ENCODE results near the gene KHNYN.
"Not testable (repeated sequence)": the region's sequence is repeated elsewhere in the genome, so short reads cannot be mapped to it uniquely, and the experiment has no call there.

Gene KHNYN

GRCh38 chr14:24429395-24430142 lies at the start of gene KHNYN, which contains the start of gene CBLN3:
Gene KHNYN (plus strand): TSS chr14:24429954. CDS start chr14:24430731, 777 bp downstream.
Gene CBLN3 (minus strand): TSS chr14:24429668. CDS start chr14:24429054, 614 bp downstream.
- peak; percentile 78 to 87 for DNase-seq (ENCODE audit: low read depth in 2 of 2)

- DNase-seq (ENCODE audit: low read depth in 2 of 2) = no peak
Measured at GRCh38 chr14:24381363-24382063, 48.2 kb upstream of the KHNYN start.

- no peak for DNase-seq (ENCODE audit: low read depth in 2 of 2)
Measured at GRCh38 chr14:24382064-24382371, 47.7 kb upstream of the KHNYN start.

DNA sequence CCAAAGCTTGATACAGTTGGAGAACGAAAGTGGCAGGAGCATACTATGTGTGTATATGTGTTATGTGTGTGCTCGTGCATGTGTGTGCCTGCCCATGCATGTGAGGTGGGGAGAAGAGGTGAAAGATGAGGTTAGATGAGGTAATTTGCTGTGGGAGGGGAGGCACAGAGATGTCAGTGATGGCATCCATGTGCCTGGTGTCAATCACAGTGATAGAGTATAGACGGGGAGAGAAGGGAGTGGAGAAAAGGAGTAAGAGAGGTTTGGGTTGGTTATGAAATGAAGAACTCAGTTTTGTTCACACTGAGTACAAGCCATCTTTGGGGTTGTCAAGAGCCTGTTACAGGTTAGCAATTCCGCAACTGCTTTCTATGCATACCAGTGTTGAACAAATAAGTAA lies 45.6 kb upstream of the KHNYN start:
- DNase-seq (ENCODE audit: low read depth in 2 of 2) = no peak

GRCh38 chr14:24385524-24385923 lies 44.2 kb upstream of the KHNYN start:
- no peak for DNase-seq (ENCODE audit: low read depth in 2 of 2)

DNA sequence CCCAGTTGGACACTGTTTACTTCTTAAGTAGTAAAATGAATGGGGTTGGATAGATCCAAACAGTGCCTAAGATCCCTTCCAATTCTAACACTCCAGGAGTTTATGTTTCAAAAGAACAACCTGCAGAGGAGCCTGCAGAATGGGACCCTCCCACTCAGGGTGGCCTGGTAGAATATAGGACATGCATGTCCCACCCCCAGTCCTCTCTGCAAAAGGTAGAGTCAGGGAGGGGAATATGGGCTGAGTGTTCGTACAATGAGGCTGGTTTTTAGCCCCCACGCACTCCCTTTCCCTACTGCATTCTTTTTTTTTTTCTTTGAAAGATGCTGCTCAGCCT lies 42.8 kb upstream of the KHNYN start:
- no peak for DNase-seq (ENCODE audit: low read depth in 2 of 2)

GRCh38 chr14:24387579-24387978 lies 42.2 kb upstream of the KHNYN start:
- DNase-seq (ENCODE audit: low read depth in 2 of 2) = not testable (repeated sequence)

DNA sequence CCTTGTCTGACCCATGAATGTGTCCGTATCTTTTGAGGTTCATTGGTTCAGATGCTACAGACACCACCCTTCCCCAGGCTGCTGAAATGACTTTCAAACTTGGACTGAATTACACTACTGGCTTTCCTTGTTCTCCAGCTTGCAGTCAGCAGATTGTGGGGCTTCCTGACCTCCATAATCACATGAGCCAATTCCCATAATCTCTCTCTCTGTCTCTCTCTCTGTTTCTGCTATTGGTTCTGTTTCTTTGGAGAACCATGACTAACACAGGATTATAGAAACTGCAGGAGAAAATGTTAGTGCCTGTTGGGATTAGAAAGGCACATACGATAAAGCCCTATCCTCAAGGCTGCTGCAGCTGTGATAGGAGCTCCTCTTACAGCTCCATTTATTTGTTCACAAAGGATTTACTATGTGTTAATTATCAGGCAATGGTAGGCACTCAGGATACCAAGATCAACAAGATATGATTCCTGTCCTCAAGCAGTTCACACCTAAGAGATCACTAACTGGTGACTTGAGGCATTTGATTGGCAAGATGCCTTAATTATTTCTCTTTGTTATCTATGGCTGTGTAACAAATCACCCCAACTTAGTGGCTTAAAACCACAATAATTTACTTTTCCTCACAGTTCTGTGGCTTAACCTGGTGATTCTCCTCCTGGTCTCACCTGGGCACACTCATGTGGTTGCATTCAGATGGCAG lies 41.1 kb upstream of the KHNYN start:
- no peak for DNase-seq (ENCODE audit: low read depth in 2 of 2)

GRCh38 chr14:24389226-24389848 lies 40.4 kb upstream of the KHNYN start:
- no peak for DNase-seq (ENCODE audit: low read depth in 2 of 2)

- DNase-seq (ENCODE audit: low read depth in 2 of 2) = no peak
Measured at GRCh38 chr14:24390701-24391468, 38.9 kb upstream of the KHNYN start.

DNA sequence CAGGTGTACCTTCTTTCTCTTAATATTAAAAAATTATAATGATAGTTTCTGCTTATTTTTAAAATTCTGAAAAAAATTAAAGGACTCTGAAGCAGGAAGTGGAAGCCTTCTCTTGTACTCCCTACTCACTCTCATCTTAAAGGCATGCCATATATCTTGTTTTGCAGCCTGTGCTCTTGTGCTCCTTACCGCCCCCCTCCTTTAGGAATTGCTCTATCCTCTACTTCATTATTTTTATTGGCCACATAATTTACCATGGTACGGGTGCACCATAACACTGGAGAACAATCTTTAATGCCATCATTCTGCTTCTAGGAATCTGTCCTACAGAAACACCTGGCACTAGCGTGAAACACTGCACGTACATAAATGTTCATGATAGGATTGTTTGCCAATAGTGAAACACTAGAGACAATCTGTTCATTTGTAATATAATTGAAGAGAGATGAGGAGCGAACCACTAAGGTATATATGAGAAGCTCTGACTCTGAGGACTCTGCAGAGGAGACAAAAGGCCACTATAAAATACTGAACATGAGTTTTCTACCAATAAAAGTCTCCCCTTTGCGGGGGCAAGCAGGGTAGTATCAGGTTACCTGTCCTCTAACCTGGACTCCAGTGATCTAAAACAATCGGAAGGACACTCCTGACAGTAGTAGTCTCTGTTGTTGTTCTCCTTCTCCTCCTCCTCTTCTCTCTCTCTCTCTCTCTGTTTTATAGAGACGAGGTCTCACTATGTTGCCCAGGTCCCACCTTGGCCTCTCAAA lies 37.2 kb upstream of the KHNYN start:
- no peak for DNase-seq (ENCODE audit: low read depth in 2 of 2)

DNA sequence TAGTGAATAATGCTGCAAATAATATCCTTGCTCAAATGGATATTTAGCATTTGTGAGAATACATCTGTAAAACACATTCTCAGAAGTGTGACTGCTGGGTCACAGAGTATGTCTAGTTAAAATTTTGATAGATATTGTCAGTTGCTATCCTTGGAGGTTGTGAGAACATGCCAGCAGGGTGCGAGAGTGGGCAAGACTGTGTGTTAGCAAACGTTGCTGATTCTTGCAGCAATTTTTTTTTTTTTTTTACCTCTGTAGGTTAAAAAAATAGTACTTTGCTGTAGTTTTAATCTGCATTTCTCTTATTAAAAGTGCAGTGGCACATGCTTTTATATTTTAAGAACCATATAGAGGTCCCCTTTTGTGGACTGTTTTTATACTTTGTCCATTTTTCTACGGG lies 35.5 kb upstream of the KHNYN start:
- no peak for DNase-seq (ENCODE audit: low read depth in 2 of 2)

GRCh38 chr14:24395609-24396582 lies 33.9 kb upstream of the KHNYN start:
- no peak for DNase-seq (ENCODE audit: low read depth in 2 of 2)

GRCh38 chr14:24397639-24398292 lies 32.0 kb upstream of the KHNYN start:
- no peak for DNase-seq (ENCODE audit: low read depth in 2 of 2)

GRCh38 chr14:24398293-24398652 lies 31.5 kb upstream of the KHNYN start:
- DNase-seq (ENCODE audit: low read depth in 2 of 2) = no peak

- no peak for DNase-seq (ENCODE audit: low read depth in 2 of 2)
Measured at GRCh38 chr14:24398653-24399446, 30.9 kb upstream of the KHNYN start, which contains the start of gene NYNRIN. Gene NYNRIN (plus strand): TSS chr14:24399003. CDS start chr14:24399247, 244 bp downstream.

DNA sequence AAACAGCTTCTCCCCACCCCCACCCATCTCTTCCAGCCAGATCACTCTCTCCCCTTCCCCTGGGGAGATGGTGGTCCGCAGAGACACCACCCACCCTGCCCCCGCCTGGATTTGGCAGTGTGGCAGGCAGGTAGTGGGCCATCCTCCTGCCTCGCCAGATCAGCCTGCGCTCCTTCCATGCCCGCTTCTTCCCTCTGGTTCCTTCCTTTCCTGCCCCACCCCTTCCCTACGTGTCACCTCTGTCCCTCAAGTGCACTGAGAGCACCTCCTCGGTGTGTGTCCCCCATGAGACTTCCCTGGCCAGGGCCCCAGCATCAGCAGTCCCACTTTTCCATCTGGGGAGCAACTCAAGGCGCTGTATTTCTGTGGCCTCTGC lies 30.3 kb upstream of the KHNYN start:
- no peak for DNase-seq (ENCODE audit: low read depth in 2 of 2)

- DNase-seq (ENCODE audit: low read depth in 2 of 2) = no peak
Measured at GRCh38 chr14:24399999-24400718, 29.6 kb upstream of the KHNYN start.

Data from stimulated activated CD4-positive, alpha-beta T cell treated with anti-CD3 and anti-CD28 coated beads, Interleukin-4, amount 100 ng/mL, for 48 hours (primary cell).